ENCODE results near the gene FRS3. TPM values are rescaled to one million over a fixed set of nuclear protein-coding genes. Genes with fewer than 3 reads are reported as not detected.

The FRS3 gene
- total RNA-seq, 4 donors from 2014 or later: 1.3 to 6.5 (median 4.0) TPM

- peaks cover 0 to 12% (median 8%) of the 10 kb centered on the region in 3 donors for H3K4me1 ChIP-seq
- ATAC-seq: no peak
- TF ChIP-seq POLR2AphosphoS5 (IDR thresholded peaks at IDR 0.05): no peak
- no peak for TF ChIP-seq POLR2A (IDR thresholded peaks at IDR 0.05)
- TF ChIP-seq CTCF (IDR thresholded peaks at IDR 0.05): no peak
- TF ChIP-seq EP300 (IDR thresholded peaks at IDR 0.05): no peak
- H3K9me3 ChIP-seq: no peaks in the 10 kb centered on the region
- no peak overlapping the region for H3K4me3 ChIP-seq
- WGBS, 2 donors (ENCODE audit: low coverage in 1 of 2): 70% methylated on average over 1 of the region's 1 CpG
- no peaks in the 10 kb centered on the region for H3K27me3 ChIP-seq
- H3K36me3 ChIP-seq: peaks cover 0 to 75% of the 10 kb centered on the region in 2 donors
- no peak overlapping the region for H3K27ac ChIP-seq
These were observed 11.6 kb upstream of the FRS3 start for GRCh38 chr6:41791305-41791704.

- no peak for TF ChIP-seq POLR2A (IDR thresholded peaks at IDR 0.05)
- no peak for TF ChIP-seq EP300 (IDR thresholded peaks at IDR 0.05)
- no peak for TF ChIP-seq CTCF (IDR thresholded peaks at IDR 0.05)
- TF ChIP-seq POLR2AphosphoS5 (IDR thresholded peaks at IDR 0.05): no peak
- 90 to 100% methylated on average over 1 of the region's 1 CpG for WGBS, 2 donors (ENCODE audit: low coverage in 1 of 2)
- Histone ChIP-seq H3K27me3 (no peaks in the 10 kb centered on the region), H3K27ac (no peak overlapping the region), H3K4me3 (no peak overlapping the region), H3K4me1 (peaks cover 0 to 25% (median 20%) of the 10 kb centered on the region in 3 donors), H3K9me3 (no peaks in the 10 kb centered on the region), H3K36me3 (peaks cover 0 to 68% of the 10 kb centered on the region in 2 donors)
- ATAC-seq: no peak
These were observed 10.3 kb upstream of the FRS3 start for GRCh38 chr6:41790045-41790444.

- Histone ChIP-seq H3K36me3 (peaks cover 0 to 62% of the 10 kb centered on the region in 2 donors), H3K4me1 (peaks cover 0 to 32% (median 20%) of the 10 kb centered on the region in 3 donors), H3K4me3 (no peak overlapping the region), H3K9me3 (no peaks in the 10 kb centered on the region), H3K27me3 (no peaks in the 10 kb centered on the region), H3K27ac (no peak overlapping the region)
- TF ChIP-seq POLR2AphosphoS5 (IDR thresholded peaks at IDR 0.05): no peak
- TF ChIP-seq POLR2A (IDR thresholded peaks at IDR 0.05): no peak
- no peak for TF ChIP-seq CTCF (IDR thresholded peaks at IDR 0.05)
- TF ChIP-seq EP300 (IDR thresholded peaks at IDR 0.05): no peak
- no peak for ATAC-seq
- WGBS, 2 donors (ENCODE audit: low coverage in 1 of 2): 80 to 85% methylated on average over 3 of the region's 3 CpGs
These were observed 9.7 kb upstream of the FRS3 start for GRCh38 chr6:41789390-41789724.

GRCh38 chr6:41787219-41787917 lies 7.7 kb upstream of the FRS3 start, which contains the start of gene TOMM6:
Gene TOMM6, plus strand, starts transcription at chr6:41787694. Its CDS starts 4 bp downstream, at chr6:41787698.
- peaks cover 0 to 43% of the 10 kb centered on the region in 2 donors for H3K36me3 ChIP-seq
- H3K27me3 ChIP-seq: no peaks in the 10 kb centered on the region
- peaks cover 0 to 50% (median 20%) of the 10 kb centered on the region in 3 donors for H3K4me1 ChIP-seq
- ATAC-seq: peak; percentile 91
- H3K4me3 ChIP-seq: peak within 1 kb of the TSS; percentile 83 to 86
- TF ChIP-seq POLR2A (IDR thresholded peaks at IDR 0.05): peak; percentile 55 to 73
- peak; percentile 81 to 97 (median 96) for TF ChIP-seq CTCF (IDR thresholded peaks at IDR 0.05)
- TF ChIP-seq POLR2AphosphoS5 (IDR thresholded peaks at IDR 0.05): peak; percentile 88
- no peak for TF ChIP-seq EP300 (IDR thresholded peaks at IDR 0.05)
- H3K9me3 ChIP-seq: no peaks in the 10 kb centered on the region
- 0% methylated on average over 3 to 16 of the region's 55 CpGs for WGBS, 2 donors (ENCODE audit: low coverage in 1 of 2)
- peak within 1 kb of the TSS; percentile 78 to 98 (median 96) for H3K27ac ChIP-seq
